Mucosa of rectum (tissue), 2 donors: ENCODE results near the gene RTN4RL2.

Source experiments
- H3K27ac ChIP-seq, 2 donors: one replicate each; pipeline ENCODE4 v1.7.0; 2013; ENCODE audit warnings: inconsistent platforms in 2 of 2, low read depth in 2 of 2, low read length in 2 of 2
- H3K27me3 ChIP-seq, 2 donors: one replicate each; pipeline ENCODE4 v1.7.0; 2013; ENCODE audit warnings: low read length in 2 of 2; ENCODE audit not compliant: control insufficient read depth in 2 of 2, insufficient read depth in 2 of 2
- H3K36me3 ChIP-seq, 2 donors: one replicate each; pipeline ENCODE4 v1.7.0; 2013; ENCODE audit warnings: low read length in 2 of 2; ENCODE audit not compliant: control insufficient read depth in 2 of 2, insufficient read depth in 2 of 2
- H3K4me1 ChIP-seq, 2 donors: one replicate each; pipeline ENCODE4 v1.7.0; 2013; ENCODE audit warnings: low read length in 2 of 2, mild to moderate bottlenecking in 1 of 2; ENCODE audit not compliant: control insufficient read depth in 2 of 2, insufficient read depth in 2 of 2
- H3K4me3 ChIP-seq, 2 donors: one replicate each; pipeline ENCODE4 v1.7.0; 2013; ENCODE audit warnings: low read length in 2 of 2
- H3K9ac ChIP-seq, 2 donors: one replicate each; pipeline ENCODE4 v1.7.0; 2013; ENCODE audit warnings: low read length in 2 of 2, low read depth in 1 of 2, mild to moderate bottlenecking in 1 of 2
- H3K9me3 ChIP-seq, 2 donors: one replicate each; pipeline ENCODE4 v1.7.0; 2013; ENCODE audit warnings: low read length in 2 of 2; ENCODE audit not compliant: control insufficient read depth in 2 of 2
- donor health status: healthy.
- donor health status: Normal muscosa, but diverticular disease.

The RTN4RL2 gene

GRCh38 chr11:57460022-57460757, at the start of gene RTN4RL2:
RTN4RL2 (plus strand) TSS chr11:57460528; CDS start chr11:57460866, 338 bp downstream.
- Histone ChIP-seq H3K9ac (peak within 1 kb of the TSS in 1 of 2 donors; percentile 27), H3K27me3 (peaks cover 22 to 27% of the 10 kb centered on the region in 2 donors)

GRCh38 chr11:57413681-57414080, 46.6 kb upstream of the RTN4RL2 start:
- Histone ChIP-seq H3K9me3 (no peaks in the 10 kb centered on the region), H3K36me3 (peaks cover 21 to 32% of the 10 kb centered on the region in 2 donors), H3K4me1 (no peaks in the 10 kb centered on the region), H3K27me3 (no peaks in the 10 kb centered on the region), H3K9ac (no peak overlapping the region), H3K27ac (no peak overlapping the region), H3K4me3 (no peak overlapping the region)

More at GRCh38 chr11:57460022-57460757, at the start of gene RTN4RL2:
- Histone ChIP-seq H3K4me3 (peak within 1 kb of the TSS; percentile 47 to 54), H3K9me3 (no peaks in the 10 kb centered on the region), H3K27ac (no peak within 1 kb of the TSS), H3K4me1 (peaks cover 20 to 22% of the 10 kb centered on the region in 2 donors), H3K36me3 (no peaks in the 10 kb centered on the region)

DNA sequence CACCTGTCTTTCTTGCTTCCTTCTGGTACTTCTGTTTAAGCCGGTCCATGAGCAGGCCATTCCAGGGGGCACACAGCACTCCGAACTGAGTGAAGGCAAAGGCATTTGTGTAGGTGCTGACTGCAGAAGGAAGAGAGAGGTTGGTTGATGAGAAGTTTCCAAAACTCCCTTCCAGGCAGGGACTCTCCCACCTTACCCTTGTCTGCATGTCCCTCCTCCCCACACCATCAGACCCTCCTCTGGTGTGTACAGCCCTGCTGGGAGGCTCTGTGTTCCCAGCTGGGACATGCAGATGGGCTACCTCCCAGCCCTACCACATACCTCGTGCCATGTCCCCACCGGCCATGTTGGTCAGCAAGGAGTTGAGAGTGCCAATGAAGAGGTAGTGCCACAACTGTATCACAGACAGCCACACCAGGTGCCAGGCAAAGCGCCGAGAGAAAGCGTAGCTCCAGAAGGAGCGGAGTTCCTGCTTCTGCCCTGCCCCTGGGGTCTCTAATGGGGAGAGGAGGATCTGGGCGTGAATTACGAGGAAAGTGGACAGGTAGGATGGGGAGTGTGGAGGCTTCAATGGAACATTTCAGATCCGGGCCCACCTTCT, 45.6 kb upstream of the RTN4RL2 start:
- Histone ChIP-seq H3K4me3 (no peak overlapping the region), H3K9me3 (no peaks in the 10 kb centered on the region), H3K27ac (no peak overlapping the region), H3K36me3 (peaks cover 18 to 22% of the 10 kb centered on the region in 2 donors), H3K4me1 (no peaks in the 10 kb centered on the region), H3K9ac (no peak overlapping the region), H3K27me3 (no peaks in the 10 kb centered on the region)

DNA sequence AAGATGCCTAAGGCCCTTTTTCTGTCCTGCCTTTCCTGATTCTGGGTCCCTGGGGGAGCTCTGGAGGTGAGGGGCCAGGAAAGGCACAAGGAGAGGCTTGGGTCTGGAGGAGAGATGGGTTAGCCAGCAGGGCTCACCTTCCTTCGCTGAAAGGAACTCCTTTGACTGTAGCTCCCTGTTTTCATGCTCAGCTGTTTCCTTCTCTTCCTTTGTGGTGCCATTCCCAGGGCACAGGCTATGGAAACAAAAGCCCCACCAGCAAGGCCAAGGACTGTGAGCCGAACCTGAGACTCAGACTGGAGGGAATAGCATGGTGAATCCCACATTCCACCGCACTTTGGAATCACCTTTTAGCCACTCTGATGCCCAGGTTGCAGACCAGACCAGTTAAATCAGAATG, 43.9 kb upstream of the RTN4RL2 start:
- Histone ChIP-seq H3K4me1 (no peaks in the 10 kb centered on the region), H3K9me3 (no peaks in the 10 kb centered on the region), H3K4me3 (no peak overlapping the region), H3K36me3 (peaks cover 18 to 25% of the 10 kb centered on the region in 2 donors), H3K27me3 (no peaks in the 10 kb centered on the region), H3K27ac (no peak overlapping the region), H3K9ac (no peak overlapping the region)

DNA sequence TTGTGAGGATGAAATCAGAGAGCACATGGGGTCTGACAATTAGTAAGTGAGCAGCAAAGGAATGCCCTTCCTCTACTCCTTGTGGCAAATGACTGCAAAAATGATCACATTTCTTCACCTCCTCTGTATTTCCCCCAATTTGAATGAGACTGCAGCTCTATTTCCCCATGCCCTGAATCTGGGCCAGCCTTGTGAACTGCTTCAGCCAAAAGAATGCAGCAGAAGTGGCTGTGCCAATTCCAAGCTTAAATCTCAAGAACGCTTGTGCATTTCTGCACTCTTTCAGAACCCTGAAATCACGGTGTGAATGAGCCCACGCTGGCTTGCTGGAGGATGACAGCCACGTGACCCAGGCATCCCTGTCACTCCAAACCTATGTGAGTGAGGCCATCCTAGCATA, 43.3 kb upstream of the RTN4RL2 start:
- no peak overlapping the region for H3K4me3 ChIP-seq
- no peaks in the 10 kb centered on the region for H3K9me3 ChIP-seq
- no peaks in the 10 kb centered on the region for H3K4me1 ChIP-seq
- H3K27me3 ChIP-seq: no peaks in the 10 kb centered on the region
- H3K27ac ChIP-seq: no peak overlapping the region
- H3K9ac ChIP-seq: no peak overlapping the region
- peaks cover 18 to 25% of the 10 kb centered on the region in 2 donors for H3K36me3 ChIP-seq

DNA sequence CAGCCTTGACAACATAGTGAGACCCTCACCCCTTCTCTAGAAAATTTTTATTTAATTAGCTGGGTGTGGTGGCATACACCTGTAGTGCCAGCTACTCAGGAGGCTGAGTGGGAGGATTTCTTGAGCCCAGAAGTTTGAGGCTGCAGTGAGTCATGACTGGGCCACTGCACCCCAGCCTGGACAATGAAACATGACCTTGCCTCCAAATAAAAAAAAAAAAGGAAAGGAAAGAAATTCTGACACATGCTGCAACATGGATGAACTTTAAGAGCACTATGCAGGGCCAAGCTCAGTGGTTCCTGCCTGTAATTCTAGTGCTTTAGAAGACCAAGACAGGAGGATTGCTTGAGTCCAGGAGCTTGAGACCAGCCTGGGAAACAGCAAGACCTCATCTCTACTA, 42.2 kb upstream of the RTN4RL2 start:
- no peaks in the 10 kb centered on the region for H3K9me3 ChIP-seq
- H3K9ac ChIP-seq: no peak overlapping the region
- H3K36me3 ChIP-seq: peaks cover 18 to 25% of the 10 kb centered on the region in 2 donors
- no peaks in the 10 kb centered on the region for H3K4me1 ChIP-seq
- H3K27ac ChIP-seq: no peak overlapping the region
- no peak overlapping the region for H3K4me3 ChIP-seq
- no peaks in the 10 kb centered on the region for H3K27me3 ChIP-seq

DNA sequence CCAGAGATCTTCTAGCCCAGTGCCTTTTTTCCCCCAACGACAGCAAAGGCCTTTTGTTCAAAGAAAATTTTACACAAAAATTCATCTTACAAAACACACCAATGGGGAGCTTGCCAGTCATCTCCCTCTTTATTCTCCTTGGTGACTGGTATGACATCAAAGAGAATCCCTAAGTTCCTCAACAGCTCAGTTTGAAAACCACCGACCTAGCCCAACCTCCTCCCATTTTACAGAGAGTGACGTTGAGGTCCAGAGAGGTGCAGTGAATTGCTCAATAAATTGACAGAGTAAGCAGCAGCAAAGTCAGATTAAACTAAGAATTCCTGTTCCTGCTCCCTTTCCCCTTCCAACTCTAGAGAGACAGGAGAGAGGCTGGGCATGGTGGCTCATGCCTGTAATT, 41.2 kb upstream of the RTN4RL2 start:
- Histone ChIP-seq H3K27me3 (no peaks in the 10 kb centered on the region), H3K36me3 (peaks cover 18 to 21% of the 10 kb centered on the region in 2 donors), H3K4me1 (peaks cover 2 to 4% of the 10 kb centered on the region in 2 donors), H3K9ac (no peak overlapping the region), H3K4me3 (no peak overlapping the region), H3K27ac (no peak overlapping the region), H3K9me3 (no peaks in the 10 kb centered on the region)

DNA sequence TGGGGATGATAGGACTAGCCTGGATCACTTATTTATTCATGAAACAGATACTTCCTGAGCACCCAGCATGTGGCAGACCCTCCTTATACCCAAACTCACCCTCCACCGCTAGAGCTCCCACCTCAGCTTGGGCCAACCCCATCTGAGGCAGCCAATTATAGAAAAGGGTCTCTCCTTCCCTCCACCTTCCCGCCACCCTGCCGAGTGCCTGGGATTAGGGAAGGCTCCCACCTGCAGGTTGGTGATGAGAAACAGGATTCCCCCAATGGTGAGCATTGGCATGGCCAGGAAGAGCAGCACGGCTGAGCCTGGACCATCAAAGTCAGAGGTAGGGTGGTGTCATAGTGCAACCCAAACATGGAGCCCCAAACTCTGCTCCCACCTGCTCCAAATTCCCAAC, 39.3 kb upstream of the RTN4RL2 start:
- H3K36me3 ChIP-seq: peaks cover 4 to 8% of the 10 kb centered on the region in 2 donors
- peaks cover 16 to 20% of the 10 kb centered on the region in 2 donors for H3K4me1 ChIP-seq
- H3K9ac ChIP-seq: no peak overlapping the region
- no peaks in the 10 kb centered on the region for H3K9me3 ChIP-seq
- H3K27me3 ChIP-seq: no peaks in the 10 kb centered on the region
- no peak overlapping the region for H3K4me3 ChIP-seq
- no peak overlapping the region for H3K27ac ChIP-seq

DNA sequence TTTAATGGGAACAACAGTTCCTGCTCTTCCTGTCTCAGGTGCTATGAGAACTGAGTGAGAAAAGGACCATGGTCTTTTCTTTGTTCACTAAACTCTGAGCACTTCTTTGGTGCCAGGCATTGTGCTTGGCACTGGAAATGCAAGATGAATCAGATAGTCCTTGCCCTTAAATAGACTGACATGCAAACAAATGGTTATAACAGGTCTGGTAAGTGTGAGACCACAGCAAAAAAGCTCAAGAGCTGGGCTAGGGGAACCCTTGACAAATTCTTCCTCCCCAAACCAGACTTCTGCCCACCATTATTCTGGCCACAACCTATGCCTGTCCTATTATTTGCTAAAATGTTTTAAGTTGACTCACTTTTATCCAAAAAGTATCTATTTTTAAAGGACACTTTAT, 38.5 kb upstream of the RTN4RL2 start:
- H3K4me3 ChIP-seq: no peak overlapping the region
- H3K27me3 ChIP-seq: no peaks in the 10 kb centered on the region
- H3K4me1 ChIP-seq: peaks cover 24% of the 10 kb centered on the region in 2 donors
- peaks cover 4 to 8% of the 10 kb centered on the region in 2 donors for H3K36me3 ChIP-seq
- H3K9ac ChIP-seq: no peak overlapping the region
- H3K9me3 ChIP-seq: no peaks in the 10 kb centered on the region
- no peak overlapping the region for H3K27ac ChIP-seq

GRCh38 chr11:57422669-57423068, 37.7 kb upstream of the RTN4RL2 start:
- Histone ChIP-seq H3K9me3 (no peaks in the 10 kb centered on the region), H3K4me3 (no peak overlapping the region), H3K4me1 (peaks cover 27 to 28% of the 10 kb centered on the region in 2 donors), H3K36me3 (peaks cover 3 to 8% of the 10 kb centered on the region in 2 donors), H3K9ac (no peak overlapping the region), H3K27ac (no peak overlapping the region), H3K27me3 (no peaks in the 10 kb centered on the region)
